K562 (cell line): ENCODE measurements around the gene NCOA4. TPM values are rescaled to one million over a fixed set of nuclear protein-coding genes. Genes with fewer than 3 reads are reported as not detected.

Experiments used
- ASH1L ChIP-seq: fragments of 450-650 bp; IDR thresholded peaks from 2 replicates; pipeline ENCODE4 v1.6.1; 2018; ENCODE audit warnings: borderline replicate concordance, mild to moderate bottlenecking, low read depth; ENCODE audit not compliant: partially characterized antibody
- ELF4 ChIP-seq: fragments of 450-650 bp; formaldehyde crosslinking; IDR thresholded peaks from 2 replicates; pipeline ENCODE4 v1.4.0; 2022; ENCODE audit warnings: missing genetic modification characterization
- FOXK2 ChIP-seq, 2 experiments: fragments of 450-650 bp; IDR thresholded peaks in 1 of 2; conservative IDR thresholded peaks in 1 of 2; 2 replicates each; pipeline ENCODE4 v1.6.1; 2016; ENCODE audit warnings: low read depth in 2 of 2, mild to moderate bottlenecking in 1 of 2
- MXI1 ChIP-seq: IDR thresholded peaks from 2 replicates; pipeline ENCODE4 v1.6.1; 2011; ENCODE audit warnings: low read depth, mild to moderate bottlenecking, improper control_type of control experiment, low read length
- PATZ1 ChIP-seq: fragments of 250-450 bp; sonication (Bioruptor Pico); IDR thresholded peaks from 2 replicates; pipeline ENCODE4 v1.5.0; 2020; ENCODE audit warnings: mild to moderate bottlenecking, borderline replicate concordance
- SMC3 ChIP-seq: conservative IDR thresholded peaks from 2 replicates; pipeline ENCODE4 v1.6.1; 2011; ENCODE audit warnings: low read depth, low read length, improper control_type of control experiment; ENCODE audit not compliant: insufficient read depth
- polyA plus RNA-seq, 8 experiments: library from polyadenylated mRNA; depleted of rRNA in 4 of 8; stranded (reverse) in 5 of 8; unstranded in 3 of 8; fragments of >200 nt; fragmentation: Nextera tagmentation in 2 of 8; fragmentation: Illumina TruSeq in 1 of 8; extraction: Ambion mirVana in 2 of 8; extraction: Trizol in 1 of 8; gene quantifications; 2 replicates each; pipeline versions ENCODE4 v1.2.1 to v1.2.3, GENCODE V29; 2011 to 2014; ENCODE audit warnings: inconsistent platforms in 1 of 8, missing spikeins in 1 of 8
- total RNA-seq, 7 experiments: library from RNA; depleted of rRNA in 6 of 7; stranded (reverse); fragments of >200 nt in 6 of 7; fragmentation: Illumina TruSeq in 2 of 7; extraction: Trizol in 2 of 7; gene quantifications; 2 replicates each; pipeline versions ENCODE4 v1.2.1 to v1.2.3, GENCODE V29; 2011 to 2021; ENCODE audit warnings: low replicate concordance in 1 of 7
- TF ChIP-seq, protein P1 (sequence below): fragments of 450-650 bp; conservative IDR thresholded peaks from 2 replicates; pipeline ENCODE4 v1.6.1; 2016; ENCODE audit warnings: missing genetic modification characterization, low read depth, mild to moderate bottlenecking, control low read depth, missing compliant biosample characterization

The NCOA4 gene
- total and polyA plus RNA-seq, 9 of the 15 experiments (the other 6 are each of a cell fraction or from before 2014, with no cell fraction given), result 89.8 to 283 (median 181) TPM

DNA sequence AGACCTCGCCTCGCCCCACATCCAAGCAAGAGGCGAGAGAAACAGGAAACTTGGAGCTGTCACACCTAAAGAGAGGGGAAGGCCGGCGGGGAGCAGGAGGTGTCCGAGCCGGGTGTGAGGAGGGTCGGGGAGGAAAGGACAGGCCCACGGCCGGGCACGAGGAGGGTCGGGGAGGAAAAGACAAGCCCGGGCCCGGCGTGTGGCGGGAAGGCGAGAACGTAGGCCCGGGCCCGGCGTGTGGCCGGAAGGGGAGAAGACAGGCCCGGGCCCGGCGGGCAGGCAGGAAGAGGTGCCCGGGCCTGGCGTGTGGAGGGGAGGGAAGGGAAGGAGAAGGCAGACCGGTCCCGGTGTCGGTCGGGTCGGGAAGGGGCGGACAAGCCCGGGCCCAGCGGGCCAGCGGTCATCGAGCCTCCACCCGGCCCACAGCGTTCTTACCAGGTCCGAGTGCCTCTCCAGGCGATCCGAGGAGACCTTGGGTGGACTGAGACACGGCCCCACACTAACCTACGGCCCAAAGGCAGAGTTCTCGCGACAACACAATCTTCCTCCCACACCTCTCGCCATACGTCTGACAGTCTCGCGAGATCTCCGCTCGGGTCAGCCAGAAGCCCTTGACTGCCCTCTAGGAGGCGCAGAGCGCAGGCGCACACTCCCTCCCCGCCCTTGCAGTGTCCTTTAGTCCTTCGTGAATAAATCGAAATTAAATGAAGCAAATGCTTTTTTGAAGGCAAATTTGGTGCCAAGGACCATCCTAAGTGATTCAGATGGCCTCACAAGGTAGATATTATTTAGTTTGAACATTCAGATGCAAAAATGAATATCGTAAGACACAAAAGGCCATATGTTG lies at the start of gene NCOA4 (continued):
- peak; percentile 16; the same call in 1 of the 2 replicates for TF ChIP-seq ELF4
- TF ChIP-seq PATZ1, result no peak
- TF ChIP-seq FOXK2 (conservative IDR thresholded peaks at IDR 0.05 in 1 of 2, IDR thresholded peaks at IDR 0.05 in 1 of 2; ENCODE audit: low read depth in 2 of 2), result peak in 1 of 2 experiments; percentile 22; a peak in 1 of 4 replicates
- TF ChIP-seq, protein P1, sequence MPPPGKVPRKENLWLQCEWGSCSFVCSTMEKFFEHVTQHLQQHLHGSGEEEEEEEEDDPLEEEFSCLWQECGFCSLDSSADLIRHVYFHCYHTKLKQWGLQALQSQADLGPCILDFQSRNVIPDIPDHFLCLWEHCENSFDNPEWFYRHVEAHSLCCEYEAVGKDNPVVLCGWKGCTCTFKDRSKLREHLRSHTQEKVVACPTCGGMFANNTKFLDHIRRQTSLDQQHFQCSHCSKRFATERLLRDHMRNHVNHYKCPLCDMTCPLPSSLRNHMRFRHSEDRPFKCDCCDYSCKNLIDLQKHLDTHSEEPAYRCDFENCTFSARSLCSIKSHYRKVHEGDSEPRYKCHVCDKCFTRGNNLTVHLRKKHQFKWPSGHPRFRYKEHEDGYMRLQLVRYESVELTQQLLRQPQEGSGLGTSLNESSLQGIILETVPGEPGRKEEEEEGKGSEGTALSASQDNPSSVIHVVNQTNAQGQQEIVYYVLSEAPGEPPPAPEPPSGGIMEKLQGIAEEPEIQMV (tag), result no peak
- TF ChIP-seq SMC3, result 0 out of 2 replicates have a peak, but pooled peaks have one; percentile 4
- TF ChIP-seq MXI1, result no peak; the same call in 1 of the 2 replicates
- peak; percentile 33 for TF ChIP-seq ASH1L
